GM18498 (cell line): ENCODE data around the gene GOLGA6L10.
"Not testable (repeated sequence)": the region's sequence is repeated elsewhere in the genome, so short reads cannot be mapped to it uniquely, and the experiment has no call there.

ENCODE experiments used
- ATAC-seq: cut with Tn5 transposase; IDR thresholded peaks from one replicate; pipeline ENCODE4 v1.9.1; 2021; ENCODE audit warnings: mild to moderate bottlenecking, moderate library complexity; ENCODE audit not compliant: unreplicated experiment

Gene GOLGA6L10

GRCh38 chr15:82301296-82302016, 47.8 kb downstream of the GOLGA6L10 start:
- ATAC-seq = no peak

GRCh38 chr15:82300883-82301282, 48.4 kb downstream of the GOLGA6L10 start:
- no peak for ATAC-seq

- ATAC-seq = not testable (repeated sequence)
These were observed 48.9 kb downstream of the GOLGA6L10 start for GRCh38 chr15:82300326-82300725.

GRCh38 chr15:82299511-82299914, 49.8 kb downstream of the GOLGA6L10 start:
- not testable (repeated sequence) for ATAC-seq

GRCh38 chr15:82298520-82298919, 50.8 kb downstream of the GOLGA6L10 start:
- no peak for ATAC-seq

- no peak for ATAC-seq
These were observed 51.2 kb downstream of the GOLGA6L10 start for GRCh38 chr15:82298032-82298431.

GRCh38 chr15:82297546-82297945, 51.7 kb downstream of the GOLGA6L10 start:
- ATAC-seq = no peak

- ATAC-seq = no peak
These were observed 55.1 kb downstream of the GOLGA6L10 start for GRCh38 chr15:82294061-82294690.

GRCh38 chr15:82292271-82292670, 57.0 kb downstream of the GOLGA6L10 start:
- no peak for ATAC-seq
